HEK293T (cell line): ENCODE results near the gene TESK2.

Experiments
- ARNT ChIP-seq: fragments of 450-650 bp; IDR thresholded peaks from 2 replicates; pipeline ENCODE4 v1.6.1; 2017; ENCODE audit warnings: mild to moderate bottlenecking
- CTBP1 ChIP-seq: fragments of 450-650 bp; IDR thresholded peaks from 2 replicates; pipeline ENCODE4 v1.6.1; 2016; ENCODE audit warnings: borderline replicate concordance
- ELF4 ChIP-seq: fragments of 450-650 bp; IDR thresholded peaks from 2 replicates; pipeline ENCODE4 v1.6.1; 2017; ENCODE audit warnings: antibody characterized with exemption
- FOXK2 ChIP-seq: fragments of 450-650 bp; IDR thresholded peaks from 2 replicates; pipeline ENCODE4 v1.6.1; 2016; ENCODE audit warnings: mild to moderate bottlenecking
- FOXM1 ChIP-seq: fragments of 450-650 bp; IDR thresholded peaks from 2 replicates; pipeline ENCODE4 v1.6.1; 2017; ENCODE audit warnings: mild to moderate bottlenecking, borderline replicate concordance
- SP1 ChIP-seq: fragments of 450-650 bp; IDR thresholded peaks from 2 replicates; pipeline ENCODE4 v1.6.1; 2017
- TARDBP ChIP-seq: fragments of 450-650 bp; IDR thresholded peaks from 2 replicates; pipeline ENCODE4 v1.6.1; 2016
- ZNF384 ChIP-seq: fragments of 450-650 bp; IDR thresholded peaks from 2 replicates; pipeline ENCODE4 v1.6.1; 2016

DNA sequence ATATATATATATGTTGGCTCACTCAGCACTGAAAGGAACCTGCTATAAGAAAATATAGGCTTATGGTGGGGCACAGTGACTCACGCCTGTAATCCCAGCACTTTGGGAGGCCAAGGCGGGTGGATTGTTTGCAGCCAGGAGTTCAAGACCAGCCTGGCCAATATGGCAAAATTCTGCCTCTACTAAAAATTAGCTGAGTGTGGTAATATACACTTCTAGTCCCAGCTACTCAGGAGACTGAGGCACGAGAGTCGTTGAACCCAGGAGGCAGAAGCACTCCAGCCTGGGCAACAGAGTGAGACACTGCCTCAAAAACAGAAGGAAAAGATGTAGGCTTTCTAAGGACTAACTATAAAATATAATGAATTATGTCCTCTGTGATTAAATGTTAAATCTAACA is 136.1 kb downstream of the TESK2 start:
- no peak for TF ChIP-seq SP1
- TF ChIP-seq ZNF384, result no peak
- no peak for TF ChIP-seq FOXK2
- TF ChIP-seq FOXM1, result no peak
- TF ChIP-seq ELF4, result no peak
- TF ChIP-seq ARNT, result no peak
- no peak for TF ChIP-seq CTBP1
- no peak for TF ChIP-seq TARDBP
